Lung (tissue), 12 donors: Measurements from ENCODE around the gene CTCFL. TPM values are rescaled to one million over a fixed set of nuclear protein-coding genes. Genes with fewer than 3 reads are reported as not detected.

Experiments used
- ATAC-seq: fragments of 200-7000 bp; cut with Tn5 transposase; one replicate; pipeline ENCODE4 v1.9.1; 2020; ENCODE audit warnings: moderate number of reproducible peaks; ENCODE audit not compliant: insufficient read depth, low FRiP score
- DNase-seq, 3 donors: peaks; one replicate each; pipeline ENCODE4 v3.0.0-alpha.2; 2013 to 2017
- H3K27ac ChIP-seq, 2 donors: one replicate each; pipeline ENCODE4 v1.5.1; 2013; ENCODE audit warnings: mild to moderate bottlenecking in 2 of 2, moderate library complexity in 2 of 2, control low read depth in 1 of 2, inconsistent platforms in 1 of 2, low read depth in 1 of 2, low read length in 1 of 2
- H3K27me3 ChIP-seq, 3 donors: one replicate each; pipeline ENCODE4 v1.5.1; 2013; ENCODE audit warnings: low read length in 2 of 3; ENCODE audit not compliant: control insufficient read depth in 3 of 3, insufficient read depth in 3 of 3
- H3K36me3 ChIP-seq, 4 donors: one replicate each; pipeline ENCODE4 v1.5.1; 2013; ENCODE audit warnings: low read length in 4 of 4, mild to moderate bottlenecking in 1 of 4, moderate library complexity in 1 of 4; ENCODE audit not compliant: control insufficient read depth in 4 of 4, insufficient read depth in 4 of 4
- H3K4me1 ChIP-seq, 5 donors: one replicate each; pipeline ENCODE4 v1.5.1; 2013; ENCODE audit warnings: low read length in 5 of 5, mild to moderate bottlenecking in 2 of 5, moderate library complexity in 1 of 5; ENCODE audit not compliant: control insufficient read depth in 5 of 5, insufficient read depth in 5 of 5
- H3K4me3 ChIP-seq: one replicate; pipeline ENCODE4 v1.5.1; 2013; ENCODE audit warnings: mild to moderate bottlenecking, control low read depth, moderate library complexity
- H3K9ac ChIP-seq, 2 donors: one replicate each; pipeline ENCODE4 v1.5.1; 2013; ENCODE audit warnings: low read length in 2 of 2, control low read depth in 1 of 2; ENCODE audit not compliant: insufficient read depth in 1 of 2
- H3K9me3 ChIP-seq, 4 donors: one replicate each; pipeline ENCODE4 v1.5.1; 2013; ENCODE audit warnings: low read length in 3 of 4, mild to moderate bottlenecking in 1 of 4, moderate library complexity in 1 of 4; ENCODE audit not compliant: control insufficient read depth in 4 of 4, insufficient read depth in 3 of 4
- CTCF ChIP-seq: IDR thresholded peaks from 2 replicates; pipeline ENCODE4 v1.5.1; 2012; ENCODE audit warnings: mild to moderate bottlenecking; ENCODE audit errors: control extremely low read depth, extremely low read depth
- WGBS, 2 donors: extraction: QIAGEN DNeasy Blood & Tissue Kit; methylation state at CpG; one replicate each; pipeline ENCODE4 v1.1.7; 2013; 5-methylcytosine and 5-hydroxymethylcytosine counted together
- polyA plus RNA-seq, 2 donors: library from polyadenylated mRNA; stranded (reverse); fragments of 200-250 nt; gene quantifications; one replicate each; pipeline ENCODE4 v1.2.1, GENCODE V29; 2013
- total RNA-seq, 2 donors: library from RNA; depleted of rRNA in 1 of 2; stranded (reverse); fragments of >200 nt in 1 of 2; gene quantifications; one replicate each; pipeline ENCODE4 v1.2.1, GENCODE V29; 2014 to 2021
- donor health status: control.
- donor health status: control.
- donor health status: Bipolar disorder and iron deficiency.
- donor health status: healthy.
- donor health status: DM: yes; HTN: yes; CAD: no.

The CTCFL gene
- total and polyA plus RNA-seq, 4 donors: 0.02 TPM; not detected in 3

DNA sequence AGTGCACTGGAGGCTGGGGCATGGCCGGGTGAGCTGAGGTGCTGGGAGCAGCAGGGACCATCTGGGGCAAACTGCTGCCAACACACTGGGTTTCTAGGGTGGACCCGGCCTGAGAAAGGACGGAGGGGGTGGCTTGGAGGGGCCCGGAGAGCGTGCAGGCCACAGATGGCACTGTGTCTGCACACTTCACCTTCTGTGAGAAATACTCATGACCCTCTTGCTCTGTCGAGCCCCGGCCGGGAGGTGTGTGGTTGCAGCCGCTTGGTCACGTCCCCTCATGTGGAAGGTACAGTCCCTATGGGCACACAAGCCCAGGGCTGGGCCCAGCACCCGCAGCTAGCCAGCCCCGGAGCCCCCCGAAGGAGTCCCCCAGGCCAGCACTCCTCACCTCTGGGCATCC lies 74.0 kb downstream of the CTCFL start:
- TF ChIP-seq CTCF: no peak
- ATAC-seq (no peak), DNase-seq (no peak)
- H3K27me3 ChIP-seq: no peaks in the 10 kb centered on the region
- H3K36me3 ChIP-seq: no peaks in the 10 kb centered on the region
- H3K4me1 ChIP-seq: peaks cover 0 to 3% (median under 1%) of the 10 kb centered on the region in 5 donors
- 31 to 50% methylated on average over 11 to 13 of the region's 13 CpGs for WGBS, 2 donors
- H3K4me3 ChIP-seq: no peak overlapping the region
- H3K9me3 ChIP-seq: peaks cover 0 to 3% (median 0%) of the 10 kb centered on the region in 4 donors
- no peak overlapping the region for H3K9ac ChIP-seq
- H3K27ac ChIP-seq: peak overlapping the region in 1 of 2 donors; percentile 48

GRCh38 chr20:57450419-57450818 lies 74.5 kb downstream of the CTCFL start:
- Histone ChIP-seq H3K4me1 (peaks cover 0 to 5% (median 2%) of the 10 kb centered on the region in 5 donors), H3K36me3 (no peaks in the 10 kb centered on the region), H3K27ac (peak overlapping the region in 1 of 2 donors; percentile 48), H3K27me3 (no peaks in the 10 kb centered on the region), H3K4me3 (no peak overlapping the region), H3K9me3 (peaks cover 0 to 3% (median 0%) of the 10 kb centered on the region in 4 donors), H3K9ac (no peak overlapping the region)
- TF ChIP-seq CTCF: no peak
- ATAC-seq: peak; percentile 22
- 11 to 22% methylated on average over 12 of the region's 12 CpGs for WGBS, 2 donors
- DNase-seq: peak; percentile 54 to 66 (median 54)

DNA sequence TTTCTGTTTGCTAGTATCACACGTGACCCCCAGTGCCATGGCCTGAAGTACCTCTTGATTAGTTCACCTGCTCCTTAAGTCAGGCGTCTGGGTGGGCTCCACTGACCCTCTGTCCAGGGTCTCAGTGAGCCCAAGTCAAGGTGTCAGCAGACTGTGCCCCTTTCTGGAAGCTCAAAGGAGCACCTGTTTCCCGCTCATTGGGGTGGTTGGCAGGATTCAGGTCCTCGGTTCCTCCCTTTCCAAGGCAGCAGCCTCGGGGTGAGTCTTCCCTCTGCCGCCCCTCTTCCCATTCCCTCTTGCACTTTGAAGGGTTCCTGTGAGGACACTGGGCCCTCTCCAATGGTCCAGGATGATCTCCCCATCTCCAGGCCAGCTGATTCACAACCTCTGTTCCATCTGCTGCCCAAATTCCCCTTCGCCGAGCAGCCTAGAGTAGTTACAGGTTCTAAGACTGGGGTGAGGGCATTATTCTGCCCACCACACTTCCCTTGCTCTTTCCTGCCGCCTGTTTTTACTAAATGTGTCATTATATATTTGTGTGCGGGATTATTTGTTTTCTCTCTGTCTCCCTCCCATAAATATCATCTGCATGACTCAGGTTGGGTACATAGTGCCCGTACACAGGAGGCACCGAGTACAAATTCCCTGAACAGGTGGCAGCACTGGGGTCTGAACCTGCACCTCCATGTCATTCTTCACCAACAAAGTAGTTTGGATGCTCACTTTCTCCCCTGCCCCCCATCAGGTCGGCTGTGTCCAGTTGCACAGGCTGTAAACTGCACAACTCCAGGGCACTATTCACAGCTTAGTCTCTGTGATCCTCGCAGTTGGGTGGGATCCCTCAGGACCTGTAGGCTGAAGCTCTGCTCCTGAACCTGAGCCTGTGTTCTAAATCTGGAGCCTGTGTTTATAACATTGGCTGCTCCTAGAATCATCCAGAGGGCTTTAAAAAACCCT lies 75.3 kb downstream of the CTCFL start:
- ATAC-seq (no peak), DNase-seq (no peak)
- Histone ChIP-seq H3K27ac (no peak overlapping the region), H3K27me3 (no peaks in the 10 kb centered on the region), H3K4me1 (peaks cover 0 to 8% (median 2%) of the 10 kb centered on the region in 5 donors), H3K9ac (no peak overlapping the region), H3K36me3 (no peaks in the 10 kb centered on the region), H3K4me3 (no peak overlapping the region), H3K9me3 (peaks cover 0 to 3% (median 0%) of the 10 kb centered on the region in 4 donors)
- no peak for TF ChIP-seq CTCF
- WGBS, 2 donors: 50 to 71% methylated on average over 14 of the region's 14 CpGs
